Astrocyte (in vitro differentiated cells and primary cell): ENCODE measurements around the gene ADARB2. TPM values are rescaled to one million over a fixed set of nuclear protein-coding genes. Genes with fewer than 3 reads are reported as not detected.

Experiments
- DNase-seq: peaks from one replicate; pipeline ENCODE4 v3.0.0-alpha.2; 2010; ENCODE audit warnings: low read depth
- FAIRE-seq: peaks from 2 replicates; lab custom pipeline; 2011; peaks lifted over from hg19 to GRCh38; lab: Jason Lieb, UNC
- H2AFZ ChIP-seq: 2 replicates; pipeline ENCODE4 v1.6.0; 2012; ENCODE audit warnings: low read depth, low read length, inconsistent platforms
- H3K27ac ChIP-seq: 2 replicates; pipeline ENCODE4 v1.5.1; 2011; ENCODE audit warnings: low read depth, low read length, inconsistent platforms
- H3K27me3 ChIP-seq: 2 replicates; pipeline ENCODE4 v1.6.0; 2011; ENCODE audit warnings: low read length, inconsistent platforms; ENCODE audit not compliant: insufficient read depth
- H3K36me3 ChIP-seq: 2 replicates; pipeline ENCODE4 v1.5.1; 2011; ENCODE audit warnings: low read length, inconsistent platforms; ENCODE audit not compliant: insufficient read depth
- H3K4me1 ChIP-seq: 2 replicates; pipeline ENCODE4 v1.5.1; 2011; ENCODE audit warnings: low read length, inconsistent platforms; ENCODE audit not compliant: insufficient read depth
- H3K4me2 ChIP-seq: 2 replicates; pipeline ENCODE4 v1.6.0; 2012; ENCODE audit warnings: low read length, inconsistent platforms
- H3K4me3 ChIP-seq: 2 replicates; pipeline ENCODE4 v1.5.1; 2011; ENCODE audit warnings: low read depth, mild to moderate bottlenecking, low read length, inconsistent platforms; ENCODE audit not compliant: insufficient read depth
- H3K79me2 ChIP-seq: 2 replicates; pipeline ENCODE4 v1.6.0; 2012; ENCODE audit warnings: mild to moderate bottlenecking, low read length, inconsistent platforms; ENCODE audit not compliant: insufficient read depth
- H3K9ac ChIP-seq: 2 replicates; pipeline ENCODE4 v1.6.0; 2012; ENCODE audit warnings: mild to moderate bottlenecking, low read length, inconsistent platforms
- H3K9me3 ChIP-seq: 2 replicates; pipeline ENCODE4 v1.5.1; 2012; ENCODE audit warnings: low read depth, mild to moderate bottlenecking, low read length, inconsistent platforms; ENCODE audit not compliant: insufficient read depth
- H4K20me1 ChIP-seq: 2 replicates; pipeline ENCODE4 v1.6.0; 2012; ENCODE audit warnings: low read length, inconsistent platforms; ENCODE audit not compliant: insufficient read depth
- H3K27ac Mint-ChIP-seq: one replicate; pipeline ENCODE4 v1.8.0; 2021; ENCODE audit warnings: mild to moderate bottlenecking, mixed read lengths; ENCODE audit not compliant: unreplicated experiment
- H3K27me3 Mint-ChIP-seq: one replicate; pipeline ENCODE4 v1.8.0; 2021; ENCODE audit warnings: low read depth, mixed read lengths; ENCODE audit not compliant: unreplicated experiment
- H3K36me3 Mint-ChIP-seq: one replicate; pipeline ENCODE4 v1.8.0; 2021; ENCODE audit warnings: low read depth, mixed read lengths; ENCODE audit not compliant: unreplicated experiment
- H3K4me1 Mint-ChIP-seq: one replicate; pipeline ENCODE4 v1.8.0; 2021; ENCODE audit warnings: low read depth, mixed read lengths; ENCODE audit not compliant: unreplicated experiment
- H3K4me3 Mint-ChIP-seq: one replicate; pipeline ENCODE4 v1.8.0; 2021; ENCODE audit warnings: mild to moderate bottlenecking, moderate library complexity, mixed read lengths; ENCODE audit not compliant: unreplicated experiment
- H3K9me3 Mint-ChIP-seq: one replicate; pipeline ENCODE4 v1.8.0; 2021; ENCODE audit warnings: mild to moderate bottlenecking, mixed read lengths; ENCODE audit not compliant: unreplicated experiment
- CTCF ChIP-seq: IDR thresholded peaks from 2 replicates; pipeline ENCODE4 v1.5.1; 2011; ENCODE audit warnings: low read depth, mild to moderate bottlenecking, inconsistent platforms, low read length, moderate library complexity; ENCODE audit not compliant: insufficient read depth
- EZH2 ChIP-seq: IDR thresholded peaks from 2 replicates; pipeline ENCODE4 v1.6.1; 2012; ENCODE audit warnings: mild to moderate bottlenecking, low read length, inconsistent platforms; ENCODE audit not compliant: insufficient read depth
- total RNA-seq: library from RNA; stranded (reverse); gene quantifications from 2 replicates; pipeline ENCODE4 v1.2.1, GENCODE V29; 2021

Gene ADARB2
- total RNA-seq, 1 donor from 2014 or later: 0.18 TPM

- Histone ChIP-seq H3K36me3 (no peaks in the 10 kb centered on the region), H3K4me2 (no peak overlapping the region), H3K79me2 (no peaks in the 10 kb centered on the region), H3K4me1 (no peaks in the 10 kb centered on the region), H2AFZ (no peak overlapping the region), H3K4me3 (no peak overlapping the region), H3K27me3 (no peaks in the 10 kb centered on the region), H3K9me3 (no peaks in the 10 kb centered on the region), H3K9ac (no peak overlapping the region), H4K20me1 (no peaks in the 10 kb centered on the region), H3K27ac (no peak overlapping the region)
- DNase-seq: no peak
- TF ChIP-seq CTCF (no peak), EZH2 (no peak)
- Mint-ChIP-seq H3K27ac (no peak overlapping the region), H3K27me3 (peaks cover 8% of the 10 kb centered on the region), H3K36me3 (no peaks in the 10 kb centered on the region), H3K9me3 (no peaks in the 10 kb centered on the region), H3K4me3 (no peak overlapping the region), H3K4me1 (peaks cover 32% of the 10 kb centered on the region)
- no peak for FAIRE-seq
These were observed 374.5 kb downstream of the ADARB2 start for GRCh38 chr10:1362589-1363445.

GRCh38 chr10:1361411-1362105, 375.8 kb downstream of the ADARB2 start:
- TF ChIP-seq CTCF (no peak), EZH2 (no peak)
- Mint-ChIP-seq H3K27me3 (peaks cover 9% of the 10 kb centered on the region), H3K4me1 (peaks cover 32% of the 10 kb centered on the region), H3K4me3 (no peak overlapping the region), H3K36me3 (no peaks in the 10 kb centered on the region), H3K9me3 (no peaks in the 10 kb centered on the region), H3K27ac (no peak overlapping the region)
- Histone ChIP-seq H2AFZ (no peak overlapping the region), H3K4me3 (no peak overlapping the region), H3K4me1 (no peaks in the 10 kb centered on the region), H3K4me2 (no peak overlapping the region), H4K20me1 (no peaks in the 10 kb centered on the region), H3K27me3 (no peaks in the 10 kb centered on the region), H3K27ac (no peak overlapping the region), H3K9ac (no peak overlapping the region), H3K79me2 (no peaks in the 10 kb centered on the region), H3K9me3 (no peaks in the 10 kb centered on the region), H3K36me3 (no peaks in the 10 kb centered on the region)
- FAIRE-seq (no peak), DNase-seq (no peak)
